Measurements from ENCODE around the gene RPL37.

RPL37 gene

GRCh38 chr5:40779561-40779960 lies 55.5 kb downstream of the RPL37 start:
- ChIA-PET CTCF (no interaction called here), POLR2A (no interaction called here)
- H3K4me3 ChIP-seq (ENCODE audit: low read depth, low read length), result no peak overlapping the region
- peaks cover 16% of the 10 kb centered on the region for H3K4me1 ChIP-seq (ENCODE audit: control insufficient read depth, insufficient read depth, low read length)
- no peaks in the 10 kb centered on the region for H3K9me3 ChIP-seq (ENCODE audit: control insufficient read depth, insufficient read depth, low read depth, low read length)
- H3K36me3 ChIP-seq (ENCODE audit: control insufficient read depth in 2 of 2, insufficient read depth in 1 of 2, low read length in 2 of 2), result peaks cover 19% of the 10 kb centered on the region in 2 experiments
- TF ChIP-seq TRIM28 (IDR thresholded peaks at IDR 0.05; ENCODE audit: borderline replicate concordance, low read length) (no peak), KLF1 (tag by site-specific recombination; IDR thresholded peaks at IDR 0.05) (no peak), ZNF596 (tag by site-specific recombination; IDR thresholded peaks at IDR 0.05) (no peak), ZNF202 (tag by site-specific recombination; IDR thresholded peaks at IDR 0.05; ENCODE audit: borderline replicate concordance) (no peak), TSHZ1 (tag by site-specific recombination; IDR thresholded peaks at IDR 0.05; ENCODE audit: borderline replicate concordance) (no peak), SP2 (tag by site-specific recombination; IDR thresholded peaks at IDR 0.05) (no peak), ZBTB20 (tag by site-specific recombination; IDR thresholded peaks at IDR 0.05) (no peak), ZNF843 (tag by site-specific recombination; IDR thresholded peaks at IDR 0.05) (no peak)
- H3K27ac ChIP-seq (ENCODE audit: extremely low read depth, low read depth, low read length), result no peak overlapping the region

GRCh38 chr5:40778133-40778532 lies 56.9 kb downstream of the RPL37 start:
- Histone ChIP-seq H3K4me1 (ENCODE audit: control insufficient read depth, insufficient read depth, low read length) (peaks cover 16% of the 10 kb centered on the region), H3K36me3 (ENCODE audit: control insufficient read depth in 2 of 2, insufficient read depth in 1 of 2, low read length in 2 of 2) (peaks cover 25 to 27% of the 10 kb centered on the region in 2 experiments), H3K27ac (ENCODE audit: extremely low read depth, low read depth, low read length) (no peak overlapping the region), H3K4me3 (ENCODE audit: low read depth, low read length) (no peak overlapping the region), H3K9me3 (ENCODE audit: control insufficient read depth, insufficient read depth, low read depth, low read length) (no peaks in the 10 kb centered on the region)
- TF ChIP-seq GLIS1 (tag by site-specific recombination; IDR thresholded peaks at IDR 0.05), result peak; percentile 51; the same call in 1 of the 2 replicates
- TF ChIP-seq PRDM1 (tag by site-specific recombination; IDR thresholded peaks at IDR 0.05), result 0 out of 2 replicates have a peak, but pooled peaks have one; percentile 33
- TF ChIP-seq PRDM10 (tag by site-specific recombination; IDR thresholded peaks at IDR 0.05), result peak; percentile 74
- TF ChIP-seq ZNF707 (tag by site-specific recombination; IDR thresholded peaks at IDR 0.05), result no peak
- no peak for TF ChIP-seq ZNF704 (tag by site-specific recombination; IDR thresholded peaks at IDR 0.05)
- ChIA-PET CTCF (interaction anchor here (0.5 kb wide), 1 partner anchor 365 kb away, joined by 6 read pairs; no protein-coding TSS in a partner anchor), POLR2A (interaction anchor here (1.5 kb wide), 1 partner anchor 20 kb away, joined by 5 read pairs; the partner anchor contains the start of gene PRKAA1)

- Histone ChIP-seq H3K36me3 (ENCODE audit: control insufficient read depth in 2 of 2, insufficient read depth in 1 of 2, low read length in 2 of 2) (peaks cover 32 to 35% of the 10 kb centered on the region in 2 experiments), H3K4me1 (ENCODE audit: control insufficient read depth, insufficient read depth, low read length) (peaks cover 16% of the 10 kb centered on the region), H3K27ac (ENCODE audit: extremely low read depth, low read depth, low read length) (no peak overlapping the region), H3K4me3 (ENCODE audit: low read depth, low read length) (no peak overlapping the region), H3K9me3 (ENCODE audit: control insufficient read depth, insufficient read depth, low read depth, low read length) (no peaks in the 10 kb centered on the region)
- POLR2A ChIA-PET, result no interaction called here
- peak; percentile 49; the same call in 1 of the 2 replicates for TF ChIP-seq GLIS1 (tag by site-specific recombination; IDR thresholded peaks at IDR 0.05)
- peak; percentile 75 for TF ChIP-seq ZNF549 (tag by site-specific recombination; IDR thresholded peaks at IDR 0.05)
- TF ChIP-seq PATZ1 (tag by site-specific recombination; IDR thresholded peaks at IDR 0.05), result no peak
- no peak for TF ChIP-seq ZNF701 (tag by site-specific recombination; IDR thresholded peaks at IDR 0.05)
- no peak for TF ChIP-seq ZNF571 (tag by site-specific recombination; IDR thresholded peaks at IDR 0.05)
- TF ChIP-seq KLF7 (tag by site-specific recombination; IDR thresholded peaks at IDR 0.05; ENCODE audit: borderline replicate concordance), result no peak
- TF ChIP-seq PRDM6 (tag by site-specific recombination; IDR thresholded peaks at IDR 0.05), result peak; percentile 63; the same call in 1 of the 2 replicates
- peak; percentile 60 for TF ChIP-seq PRDM1 (tag by site-specific recombination; IDR thresholded peaks at IDR 0.05)
- peak; percentile 52 for TF ChIP-seq FEZF1 (tag by site-specific recombination; IDR thresholded peaks at IDR 0.05)
- CTCF ChIA-PET, result interaction anchor here (1.0 kb wide), 1 partner anchor 53 kb away, joined by 5 read pairs; no protein-coding TSS in a partner anchor
Observed at GRCh38 chr5:40776658-40776977, 58.4 kb downstream of the RPL37 start.

Measured in HEK293 (cell line).